GM12891 (cell line): Measurements from ENCODE around the gene POU5F2. TPM values are rescaled to one million over a fixed set of nuclear protein-coding genes. Genes with fewer than 3 reads are reported as not detected.

Experiments used
- DNase-seq: peaks from one replicate; pipeline ENCODE4 v3.0.0; 2011; ENCODE audit warnings: low spot score; ENCODE audit not compliant: insufficient read length
- FAIRE-seq: peaks from 2 replicates; lab custom pipeline; 2011; peaks lifted over from hg19 to GRCh38; lab: Jason Lieb, UNC
- PAX5 ChIP-seq: IDR thresholded peaks from 2 replicates; pipeline ENCODE4 v1.6.1; 2011; ENCODE audit warnings: low read length, moderate library complexity, mild to moderate bottlenecking; ENCODE audit not compliant: insufficient read depth, severe bottlenecking
- POLR2A ChIP-seq: IDR thresholded peaks from 2 replicates; pipeline ENCODE4 v1.6.1; 2011; ENCODE audit warnings: low read depth, low read length, control low read depth
- POLR2AphosphoS5 ChIP-seq: IDR thresholded peaks from 2 replicates; pipeline ENCODE4 v1.6.1; 2011; ENCODE audit warnings: low read depth, low read length, control low read depth
- POU2F2 ChIP-seq: IDR thresholded peaks from 2 replicates; pipeline ENCODE4 v1.6.1; 2011; ENCODE audit warnings: low read depth, mild to moderate bottlenecking, control low read depth, low read length, moderate library complexity
- SPI1 ChIP-seq: IDR thresholded peaks from 2 replicates; pipeline ENCODE4 v1.6.1; 2011; ENCODE audit warnings: low read depth, low read length, control low read depth
- TAF1 ChIP-seq: IDR thresholded peaks from 2 replicates; pipeline ENCODE4 v1.6.1; 2011; ENCODE audit warnings: low read depth, low read length, control low read depth
- polyA plus RNA-seq: library from polyadenylated mRNA; unstranded; fragments of >200 nt; gene quantifications from one replicate; pipeline ENCODE4 v1.2.1, GENCODE V29; 2012; ENCODE audit warnings: low read depth, missing spikeins, inconsistent platforms; ENCODE audit not compliant: missing spikeins

POU5F2 gene, protein sequence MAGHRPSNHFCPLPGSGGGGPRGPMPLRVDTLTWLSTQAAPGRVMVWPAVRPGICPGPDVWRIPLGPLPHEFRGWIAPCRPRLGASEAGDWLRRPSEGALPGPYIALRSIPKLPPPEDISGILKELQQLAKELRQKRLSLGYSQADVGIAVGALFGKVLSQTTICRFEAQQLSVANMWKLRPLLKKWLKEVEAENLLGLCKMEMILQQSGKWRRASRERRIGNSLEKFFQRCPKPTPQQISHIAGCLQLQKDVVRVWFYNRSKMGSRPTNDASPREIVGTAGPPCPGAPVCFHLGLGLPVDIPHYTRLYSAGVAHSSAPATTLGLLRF
- 0.04 TPM for polyA plus RNA-seq

DNA sequence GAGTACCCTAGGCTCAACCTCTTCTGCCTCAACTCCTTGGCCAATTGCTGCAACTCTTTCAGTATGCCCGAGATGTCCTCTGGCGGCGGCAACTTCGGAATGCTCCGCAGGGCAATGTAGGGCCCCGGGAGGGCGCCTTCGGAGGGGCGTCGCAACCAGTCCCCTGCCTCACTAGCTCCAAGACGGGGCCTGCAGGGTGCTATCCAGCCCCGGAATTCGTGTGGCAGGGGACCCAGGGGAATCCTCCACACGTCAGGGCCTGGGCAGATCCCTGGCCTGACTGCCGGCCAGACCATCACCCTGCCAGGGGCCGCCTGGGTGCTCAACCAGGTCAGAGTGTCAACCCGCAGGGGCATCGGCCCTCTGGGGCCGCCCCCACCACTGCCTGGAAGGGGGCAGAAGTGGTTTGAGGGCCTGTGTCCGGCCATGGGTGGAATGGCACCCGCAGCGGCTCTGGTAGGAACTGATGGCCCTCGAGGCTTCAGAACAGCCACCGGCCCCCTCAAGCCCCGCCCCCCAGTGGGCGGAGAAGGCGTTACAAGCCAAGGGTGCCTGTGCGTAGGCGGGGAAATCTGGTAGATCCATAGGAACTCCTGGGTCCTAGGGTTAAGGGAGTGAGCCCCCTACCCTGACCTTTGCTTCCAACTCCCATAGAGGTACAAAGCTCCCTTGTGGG lies at the start of gene POU5F2:
Gene POU5F2, minus strand, starts transcription at position 465 of the 676 bp plus-strand sequence. Its CDS starts 37 bp downstream, at position 428.
- TF ChIP-seq POLR2A (no peak), TAF1 (no peak)
- DNase-seq (no peak), FAIRE-seq (no peak)

DNA sequence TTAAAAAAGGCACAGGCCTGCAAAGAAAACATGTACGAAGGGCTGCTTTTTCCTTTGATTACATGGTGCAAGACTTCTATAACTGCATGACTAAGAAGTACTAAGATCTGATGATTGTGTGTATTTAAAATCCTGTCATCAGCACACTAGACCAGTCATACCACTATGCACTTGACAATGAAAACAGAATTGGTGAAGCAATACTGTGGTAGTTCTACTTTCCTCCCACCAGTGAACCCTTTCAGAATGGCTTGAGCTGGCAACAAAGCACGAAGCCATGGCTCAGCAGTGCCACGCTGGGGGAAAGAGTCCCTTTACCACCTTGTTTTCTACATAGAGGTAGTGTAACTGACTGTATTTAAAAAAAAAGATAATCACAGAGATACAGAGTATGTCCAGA lies 49.0 kb upstream of the POU5F2 start:
- TF ChIP-seq POLR2AphosphoS5 (no peak), POU2F2 (no peak), SPI1 (no peak), POLR2A (no peak), PAX5 (no peak), TAF1 (no peak)
- FAIRE-seq (no peak), DNase-seq (no peak)

DNA sequence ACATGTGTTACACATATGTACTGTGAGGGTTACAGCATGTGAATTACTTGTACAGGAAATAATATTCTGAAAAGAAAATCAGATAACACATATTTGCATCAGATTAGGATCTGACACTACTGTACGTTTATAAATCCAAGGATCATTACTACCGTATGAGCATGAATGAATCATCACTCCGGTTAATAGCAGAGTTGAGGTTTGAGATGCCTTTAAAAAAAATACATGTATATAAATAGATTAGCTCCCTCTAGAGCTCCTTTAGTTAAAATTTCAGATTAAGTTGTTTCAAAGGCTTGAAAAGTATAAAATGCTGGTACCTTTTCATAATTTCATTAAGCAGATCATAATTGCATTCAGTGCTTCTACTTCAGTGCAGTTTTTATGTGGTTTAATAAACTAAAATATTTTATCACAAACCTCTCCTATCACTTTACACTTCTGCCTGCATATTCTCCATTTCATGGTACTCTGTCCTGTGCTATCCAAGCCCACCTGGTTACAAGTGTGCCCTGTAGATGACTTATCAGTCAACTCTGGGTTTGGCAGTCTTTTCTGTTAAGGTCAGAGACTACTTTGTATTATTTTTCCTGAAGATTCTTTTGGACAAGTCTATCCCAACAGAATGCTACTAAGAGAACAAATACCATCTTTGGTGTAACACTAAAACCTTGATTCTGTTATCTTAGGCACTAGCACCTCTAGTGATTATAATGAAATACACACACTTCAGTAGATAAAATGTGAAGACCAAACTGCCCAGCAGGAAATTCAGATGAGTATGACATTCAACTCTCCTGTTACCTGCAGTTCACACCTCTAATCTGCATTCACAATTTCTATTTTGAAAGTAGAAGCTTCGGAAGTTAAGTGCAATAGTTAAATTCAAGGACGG lies 48.0 kb upstream of the POU5F2 start:
- FAIRE-seq (no peak), DNase-seq (no peak)
- TF ChIP-seq POU2F2 (no peak), PAX5 (no peak), SPI1 (no peak), POLR2AphosphoS5 (no peak), TAF1 (no peak), POLR2A (no peak)

DNA sequence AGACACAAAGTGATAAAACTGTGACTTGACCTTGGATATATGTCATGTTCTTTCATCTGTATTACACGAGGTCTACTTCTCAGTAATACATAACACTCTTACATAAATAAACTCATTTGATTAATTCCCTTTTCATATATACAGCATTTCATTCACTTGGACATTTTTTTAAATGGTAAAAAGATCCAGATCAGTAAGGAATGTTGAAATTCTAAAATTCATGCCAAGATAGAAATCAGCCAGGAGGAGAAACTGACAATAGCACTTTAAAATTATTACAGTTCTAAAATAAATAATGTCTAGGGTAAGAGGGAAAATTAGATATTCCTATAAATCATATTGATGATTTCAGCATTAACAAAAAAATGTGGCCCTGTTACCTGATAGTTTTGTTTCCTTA lies 46.2 kb upstream of the POU5F2 start:
- TF ChIP-seq PAX5 (no peak), POU2F2 (no peak)
- DNase-seq (no peak), FAIRE-seq (no peak)

DNA sequence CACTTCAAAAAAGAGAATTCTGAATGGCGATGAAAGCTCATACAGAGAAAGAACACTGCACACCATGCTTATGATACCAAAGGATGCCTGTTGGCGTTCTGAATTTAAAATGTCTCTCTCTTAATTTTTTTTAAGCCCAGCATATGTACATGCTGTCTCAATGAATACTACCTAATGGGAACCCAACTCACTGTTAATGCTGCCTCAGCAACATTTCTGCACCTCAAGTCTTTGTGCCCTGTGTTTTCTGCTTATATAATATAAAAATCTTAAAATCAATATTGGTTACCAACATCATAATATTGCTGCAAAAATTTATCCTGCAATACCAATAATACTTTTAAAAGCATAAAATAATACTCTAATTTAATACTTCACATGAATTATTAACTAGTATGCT lies 44.1 kb upstream of the POU5F2 start:
- DNase-seq (no peak), FAIRE-seq (no peak)
- TF ChIP-seq PAX5 (no peak), POLR2A (no peak), POU2F2 (no peak), TAF1 (no peak), SPI1 (no peak), POLR2AphosphoS5 (no peak)

DNA sequence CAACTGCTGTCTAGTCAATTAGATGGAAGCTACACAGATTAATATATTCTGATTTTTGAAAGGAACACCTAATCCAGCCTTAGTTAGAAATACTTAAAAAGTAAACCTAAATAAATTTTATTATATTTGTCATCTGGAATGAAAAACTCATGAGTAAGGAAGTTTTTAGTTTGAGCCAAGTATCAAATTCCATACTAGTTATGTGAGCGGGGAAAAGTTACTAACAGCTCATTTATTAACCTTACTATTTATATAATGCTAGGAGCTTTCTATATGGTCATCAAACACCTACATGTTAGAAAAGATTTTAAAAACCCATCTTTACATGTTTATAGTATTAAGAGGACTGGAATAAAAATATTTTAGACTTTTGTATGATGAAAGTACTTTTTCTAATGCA lies 41.6 kb upstream of the POU5F2 start:
- FAIRE-seq = no peak
- DNase-seq = no peak
- TF ChIP-seq TAF1 (no peak), POLR2AphosphoS5 (no peak), SPI1 (no peak), POU2F2 (no peak), PAX5 (no peak), POLR2A (no peak)

DNA sequence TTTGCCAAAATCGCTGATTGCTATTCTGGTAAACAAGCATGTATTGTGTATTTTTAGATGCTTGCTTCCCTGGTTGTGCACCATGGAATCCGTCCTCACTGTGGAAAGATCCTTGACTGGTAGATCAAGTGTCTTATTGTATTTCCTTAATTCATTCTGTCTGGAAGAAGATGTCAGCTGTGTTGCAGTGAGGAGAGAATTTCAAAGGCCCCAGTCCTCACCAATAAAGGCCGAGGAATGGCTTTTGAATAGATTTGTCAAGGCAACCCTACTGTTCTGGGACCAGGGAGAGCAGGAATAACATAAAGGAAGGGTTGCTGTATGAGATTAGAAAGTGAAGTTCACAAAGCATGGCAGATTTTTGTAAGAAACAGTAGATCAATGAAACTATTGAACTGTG lies 36.2 kb upstream of the POU5F2 start:
- FAIRE-seq (no peak), DNase-seq (no peak)
- TF ChIP-seq SPI1 (no peak), POU2F2 (no peak), TAF1 (no peak), PAX5 (no peak), POLR2A (no peak), POLR2AphosphoS5 (no peak)

DNA sequence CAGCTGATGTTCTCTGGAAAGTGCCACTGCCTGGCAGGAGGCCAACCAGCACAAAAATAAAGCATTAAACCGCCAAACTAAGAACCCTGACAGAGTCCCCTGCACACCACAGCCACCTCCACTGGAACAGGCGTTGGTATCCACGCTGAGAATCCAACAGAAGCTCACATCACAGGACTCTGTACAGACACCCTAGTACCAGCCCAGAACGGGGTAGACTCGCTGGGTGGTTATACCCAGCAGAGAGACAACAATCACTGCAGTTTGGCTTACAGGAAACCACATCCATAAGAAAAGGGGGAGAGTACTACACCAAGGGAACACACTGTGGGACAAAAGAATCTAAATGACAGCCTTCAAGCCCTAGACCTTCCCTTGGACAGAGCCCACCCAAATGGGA lies 15.0 kb upstream of the POU5F2 start:
- no peak for DNase-seq

DNA sequence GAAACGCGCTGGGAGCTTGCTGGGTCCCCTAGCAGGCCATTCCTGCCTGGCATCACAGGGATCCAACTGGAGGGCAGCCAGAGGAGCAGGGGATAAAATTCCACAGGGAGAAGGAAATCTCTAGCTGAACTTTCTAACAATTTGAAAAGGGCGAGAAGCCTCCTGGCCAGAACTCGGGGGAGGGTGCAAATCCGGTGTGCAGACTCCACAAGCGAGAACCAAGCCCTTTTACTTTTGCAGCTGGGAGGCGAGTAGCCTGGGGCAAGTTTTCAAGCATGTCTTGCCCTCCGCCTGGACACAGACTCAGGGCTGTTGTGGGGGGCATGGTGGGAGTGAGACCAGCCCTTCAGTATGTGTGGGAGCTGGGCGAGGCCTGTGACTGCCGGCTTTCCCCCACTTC lies 14.3 kb upstream of the POU5F2 start:
- no peak for DNase-seq

More for the DNA sequence above, 15.0 kb upstream of the POU5F2 start:
- FAIRE-seq = no peak
- TF ChIP-seq PAX5 (no peak), POLR2A (no peak)

DNA sequence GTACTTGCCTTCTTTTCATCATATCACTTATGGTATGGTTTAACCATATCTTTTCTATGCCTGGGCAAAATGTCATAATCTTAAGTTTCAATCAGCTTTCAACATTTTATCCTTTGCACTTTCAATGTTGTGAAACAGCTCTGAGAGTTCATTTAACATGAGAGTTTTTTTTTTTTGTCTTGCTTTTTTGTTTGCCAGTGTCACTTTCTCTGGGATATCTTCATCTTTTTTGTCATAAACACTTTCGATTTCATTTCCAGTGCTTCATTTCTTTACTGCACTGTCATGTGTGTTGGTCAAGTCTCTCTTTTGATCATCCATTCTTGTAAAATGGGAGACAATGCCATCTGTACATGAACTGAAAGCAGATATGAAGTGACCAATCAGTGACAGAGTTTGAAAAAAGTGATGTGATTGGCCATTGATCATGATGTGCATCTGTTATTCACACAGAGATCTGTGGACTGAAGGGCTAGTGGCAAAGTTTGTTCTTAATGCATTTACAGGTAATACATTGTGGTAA lies 7.5 kb upstream of the POU5F2 start:
- FAIRE-seq = no peak
- DNase-seq = no peak
- TF ChIP-seq POU2F2 = no peak
- TF ChIP-seq SPI1 = no peak
- no peak for TF ChIP-seq TAF1
- TF ChIP-seq POLR2AphosphoS5 = no peak
- TF ChIP-seq PAX5 = no peak
- TF ChIP-seq POLR2A = no peak

More for the DNA sequence above, 14.3 kb upstream of the POU5F2 start:
- no peak for FAIRE-seq
- TF ChIP-seq PAX5 = no peak
- no peak for TF ChIP-seq POU2F2
- TF ChIP-seq TAF1 = no peak
- TF ChIP-seq POLR2A = no peak
- TF ChIP-seq SPI1 = no peak
- no peak for TF ChIP-seq POLR2AphosphoS5
